SK-MEL-5 (cell line): ENCODE results near the gene TANC1. TPM values are rescaled to one million over a fixed set of nuclear protein-coding genes. Genes with fewer than 3 reads are reported as not detected.
A peak's percentile ranks its signal among the peaks of the same experiment; 100 is the strongest.

ENCODE experiments used
- DNase-seq: peaks from one replicate; pipeline ENCODE4 v3.0.0-alpha.2; 2016; ENCODE audit warnings: low read depth, low spot score
- in situ Hi-C: cut with HindIII; loops from 2 replicates; pipeline ENCODE4 v1.10.0; 2016; ENCODE audit warnings: low sequenced_read_pairs, high pct_unique_total_duplicates, low pct_unique_long_range_greater_than_20kb
- total RNA-seq: library from RNA; depleted of rRNA; stranded (reverse); fragments of >200 nt; shearing (Covaris generic); gene quantifications from 2 replicates; pipeline ENCODE4 v1.2.3, GENCODE V29; 2014

The TANC1 gene
- total RNA-seq, 1 experiment from 2014 or later = 34.6 TPM

- no peak for DNase-seq
- in situ Hi-C loops = no loop called here
Measured at GRCh38 chr2:158979772-158980171, 11.3 kb downstream of the TANC1 start.

- DNase-seq = no peak
- in situ Hi-C loops = no loop called here
Measured at GRCh38 chr2:158984604-158985135, 16.2 kb downstream of the TANC1 start.

GRCh38 chr2:158988501-158988900, 20.1 kb downstream of the TANC1 start:
- no peak for DNase-seq
- in situ Hi-C loops = no loop called here

- DNase-seq = no peak
- in situ Hi-C loops = no loop called here
Measured at GRCh38 chr2:158989165-158989564, 20.7 kb downstream of the TANC1 start.

- no peak for DNase-seq
- in situ Hi-C loops = no loop called here
Measured at GRCh38 chr2:158990397-158991214, 22.2 kb downstream of the TANC1 start.

GRCh38 chr2:158993030-158993429, 24.6 kb downstream of the TANC1 start:
- no peak for DNase-seq
- in situ Hi-C loops = no loop called here

- no peak for DNase-seq
Measured at GRCh38 chr2:158993721-158994587, 25.5 kb downstream of the TANC1 start.

GRCh38 chr2:158994920-158995676, 26.7 kb downstream of the TANC1 start:
- no peak for DNase-seq

More at GRCh38 chr2:158993721-158994587, 25.5 kb downstream of the TANC1 start:
- in situ Hi-C loops = no loop called here

GRCh38 chr2:158995677-158996049, 27.2 kb downstream of the TANC1 start:
- DNase-seq = no peak
- in situ Hi-C loops = no loop called here

More at GRCh38 chr2:158994920-158995676, 26.7 kb downstream of the TANC1 start:
- in situ Hi-C loops = no loop called here

- peak; percentile 10 for DNase-seq
Measured at GRCh38 chr2:158996378-158996993, 28.0 kb downstream of the TANC1 start.

GRCh38 chr2:158997037-158997790, 28.8 kb downstream of the TANC1 start:
- no peak for DNase-seq
- in situ Hi-C loops = no loop called here

More at GRCh38 chr2:158996378-158996993, 28.0 kb downstream of the TANC1 start:
- in situ Hi-C loops = no loop called here

GRCh38 chr2:158998551-158999248, 30.3 kb downstream of the TANC1 start:
- DNase-seq = peak; percentile 80

GRCh38 chr2:158999458-158999857, 31.0 kb downstream of the TANC1 start:
- peak; percentile 91 for DNase-seq
- in situ Hi-C loops = no loop called here

More at GRCh38 chr2:158998551-158999248, 30.3 kb downstream of the TANC1 start:
- in situ Hi-C loops = no loop called here

- in situ Hi-C loops = no loop called here
- DNase-seq = no peak
Measured at GRCh38 chr2:159000072-159000471, 31.6 kb downstream of the TANC1 start.

- in situ Hi-C loops = no loop called here
- DNase-seq = no peak
Measured at GRCh38 chr2:159002462-159003111, 34.1 kb downstream of the TANC1 start.

- in situ Hi-C loops = no loop called here
Measured at GRCh38 chr2:159003555-159003954, 35.1 kb downstream of the TANC1 start.

More at GRCh38 chr2:159003555-159003954, 35.1 kb downstream of the TANC1 start:
- DNase-seq = peak; percentile 35
